Mucosa of stomach (tissue), 1 donor: ENCODE data around the gene DTNA.
"Not testable (repeated sequence)": the region's sequence is repeated elsewhere in the genome, so short reads cannot be mapped to it uniquely, and the experiment has no call there.

ENCODE experiments used
- H3K27me3 ChIP-seq: one replicate; pipeline ENCODE4 v1.7.0; 2013; ENCODE audit warnings: mild to moderate bottlenecking, low read length; ENCODE audit not compliant: control insufficient read depth, insufficient read depth
- H3K36me3 ChIP-seq: one replicate; pipeline ENCODE4 v1.7.0; 2013; ENCODE audit warnings: low read length; ENCODE audit not compliant: control insufficient read depth, insufficient read depth
- H3K4me1 ChIP-seq: one replicate; pipeline ENCODE4 v1.7.0; 2013; ENCODE audit warnings: mild to moderate bottlenecking, low read length; ENCODE audit not compliant: control insufficient read depth, insufficient read depth
- H3K4me3 ChIP-seq: one replicate; pipeline ENCODE4 v1.7.0; 2013; ENCODE audit warnings: low read length
- H3K9ac ChIP-seq: one replicate; pipeline ENCODE4 v1.7.0; 2013; ENCODE audit warnings: mild to moderate bottlenecking, low read length, moderate library complexity
- H3K9me3 ChIP-seq: one replicate; pipeline ENCODE4 v1.7.0; 2013; ENCODE audit warnings: mild to moderate bottlenecking, low read length, moderate library complexity; ENCODE audit not compliant: control insufficient read depth
- donor health status: Pancreatic carcinoma.

The DTNA gene

GRCh38 chr18:34922594-34922993, 212.5 kb downstream of the DTNA start:
- H3K9ac ChIP-seq, H3K36me3 ChIP-seq, H3K4me1 ChIP-seq, H3K27me3 ChIP-seq, H3K9me3 ChIP-seq, H3K4me3 ChIP-seq: not testable (repeated sequence)

GRCh38 chr18:34923911-34924310, 213.8 kb downstream of the DTNA start:
- H3K4me3 ChIP-seq, result no peak overlapping the region
- H3K27me3 ChIP-seq, result no peaks in the 10 kb centered on the region
- no peak overlapping the region for H3K9ac ChIP-seq
- H3K4me1 ChIP-seq, result peaks cover 2% of the 10 kb centered on the region
- H3K36me3 ChIP-seq, result no peaks in the 10 kb centered on the region
- H3K9me3 ChIP-seq, result no peaks in the 10 kb centered on the region

- Histone ChIP-seq H3K9ac (no peak overlapping the region), H3K9me3 (no peaks in the 10 kb centered on the region), H3K4me3 (no peak overlapping the region), H3K27me3 (no peaks in the 10 kb centered on the region), H3K36me3 (no peaks in the 10 kb centered on the region), H3K4me1 (peaks cover 10% of the 10 kb centered on the region)
Observed at GRCh38 chr18:34926683-34927082, 216.6 kb downstream of the DTNA start.

- peaks cover 10% of the 10 kb centered on the region for H3K4me1 ChIP-seq
- no peak overlapping the region for H3K4me3 ChIP-seq
- H3K9me3 ChIP-seq, result no peaks in the 10 kb centered on the region
- no peaks in the 10 kb centered on the region for H3K27me3 ChIP-seq
- no peak overlapping the region for H3K9ac ChIP-seq
- H3K36me3 ChIP-seq, result no peaks in the 10 kb centered on the region
Observed at GRCh38 chr18:34928088-34928753, 218.1 kb downstream of the DTNA start.

GRCh38 chr18:34928754-34929335, 218.7 kb downstream of the DTNA start:
- Histone ChIP-seq H3K9me3 (no peaks in the 10 kb centered on the region), H3K9ac (no peak overlapping the region), H3K27me3 (no peaks in the 10 kb centered on the region), H3K36me3 (no peaks in the 10 kb centered on the region), H3K4me3 (no peak overlapping the region), H3K4me1 (peaks cover 10% of the 10 kb centered on the region)

GRCh38 chr18:34929336-34929780, 219.3 kb downstream of the DTNA start:
- Histone ChIP-seq H3K9me3 (no peaks in the 10 kb centered on the region), H3K9ac (no peak overlapping the region), H3K4me1 (peaks cover 10% of the 10 kb centered on the region), H3K27me3 (no peaks in the 10 kb centered on the region), H3K36me3 (no peaks in the 10 kb centered on the region), H3K4me3 (no peak overlapping the region)

- no peak overlapping the region for H3K4me3 ChIP-seq
- no peak overlapping the region for H3K9ac ChIP-seq
- H3K27me3 ChIP-seq, result no peaks in the 10 kb centered on the region
- H3K36me3 ChIP-seq, result no peaks in the 10 kb centered on the region
- H3K4me1 ChIP-seq, result peaks cover 10% of the 10 kb centered on the region
- no peaks in the 10 kb centered on the region for H3K9me3 ChIP-seq
Observed at GRCh38 chr18:34932363-34932762, 222.3 kb downstream of the DTNA start.

- Histone ChIP-seq H3K9ac (no peak overlapping the region), H3K4me3 (no peak overlapping the region)
Observed at GRCh38 chr18:34932792-34933466, 222.8 kb downstream of the DTNA start.

GRCh38 chr18:34933909-34934661, 224.0 kb downstream of the DTNA start:
- peaks cover 6% of the 10 kb centered on the region for H3K4me1 ChIP-seq
- no peaks in the 10 kb centered on the region for H3K27me3 ChIP-seq
- no peak overlapping the region for H3K4me3 ChIP-seq
- no peaks in the 10 kb centered on the region for H3K9me3 ChIP-seq
- no peaks in the 10 kb centered on the region for H3K36me3 ChIP-seq
- no peak overlapping the region for H3K9ac ChIP-seq

More at GRCh38 chr18:34932792-34933466, 222.8 kb downstream of the DTNA start:
- Histone ChIP-seq H3K4me1 (peaks cover 10% of the 10 kb centered on the region), H3K9me3 (no peaks in the 10 kb centered on the region), H3K36me3 (no peaks in the 10 kb centered on the region), H3K27me3 (no peaks in the 10 kb centered on the region)

GRCh38 chr18:34936772-34937171, 226.7 kb downstream of the DTNA start:
- Histone ChIP-seq H3K36me3 (no peaks in the 10 kb centered on the region), H3K27me3 (no peaks in the 10 kb centered on the region), H3K9ac (no peak overlapping the region), H3K4me1 (no peaks in the 10 kb centered on the region), H3K4me3 (no peak overlapping the region), H3K9me3 (no peaks in the 10 kb centered on the region)

GRCh38 chr18:34938090-34938489, 228.0 kb downstream of the DTNA start:
- Histone ChIP-seq H3K36me3 (no peaks in the 10 kb centered on the region), H3K4me3 (no peak overlapping the region), H3K27me3 (no peaks in the 10 kb centered on the region), H3K9me3 (no peaks in the 10 kb centered on the region), H3K9ac (no peak overlapping the region), H3K4me1 (no peaks in the 10 kb centered on the region)
